Activated CD4-positive, alpha-beta T cell treated with anti-CD3 and anti-CD28 coated beads, Interleukin-2, amount 50 U/mL, for 24 hours (primary cell): ENCODE data around the gene RCAN2.

ENCODE experiments used
- DNase-seq, 2 donors: peaks; one replicate each; pipeline ENCODE4 v3.0.0-alpha.2; 2020; ENCODE audit warnings: low read depth in 1 of 2, low spot score in 1 of 2

RCAN2 gene

GRCh38 chr6:46491201-46491627 lies at the start of gene RCAN2:
Gene RCAN2, minus strand, starts transcription at chr6:46491449.
- DNase-seq, result no peak

- no peak for DNase-seq
Measured at GRCh38 chr6:46539866-46540265, 48.6 kb upstream of the RCAN2 start.

- no peak for DNase-seq
Measured at GRCh38 chr6:46538800-46539480, 47.7 kb upstream of the RCAN2 start.

- no peak for DNase-seq
Measured at GRCh38 chr6:46530896-46531295, 39.6 kb upstream of the RCAN2 start.

DNA sequence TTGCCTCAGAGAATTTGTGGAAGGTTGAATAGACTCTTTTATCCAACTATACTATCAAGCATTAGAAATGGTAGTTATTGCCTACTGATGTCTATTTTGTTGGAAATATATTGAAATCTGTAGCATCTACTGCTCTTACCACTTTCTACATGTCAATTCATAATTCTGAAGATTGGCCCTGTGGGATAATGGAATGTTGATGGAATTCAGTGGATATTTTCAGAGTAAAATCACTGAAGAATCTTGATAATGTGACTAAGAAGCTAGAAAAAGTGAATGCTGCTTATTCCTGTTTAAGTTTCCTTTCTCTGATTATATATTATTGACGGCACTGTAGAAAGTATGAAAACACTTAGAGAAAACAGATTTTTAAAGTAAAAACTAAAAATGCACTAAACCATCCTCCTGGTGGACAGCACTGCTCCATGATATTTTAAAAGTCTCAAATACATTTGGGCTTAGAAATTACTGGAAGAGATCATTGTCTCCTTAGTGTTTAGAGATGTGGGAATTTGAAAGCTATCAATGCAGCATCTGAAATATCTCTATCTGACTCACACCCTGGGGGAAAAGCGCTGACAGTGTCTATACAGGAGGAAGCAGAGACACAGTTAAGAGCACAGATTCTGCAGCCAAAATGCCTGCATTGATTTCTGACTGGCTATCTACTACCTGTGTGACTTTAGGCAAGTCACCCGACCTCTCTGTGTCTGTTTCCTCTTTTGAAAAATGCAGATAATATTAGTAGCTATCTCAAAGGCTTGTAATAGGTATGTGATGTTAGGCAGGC lies 37.9 kb upstream of the RCAN2 start:
- DNase-seq, result no peak

GRCh38 chr6:46526607-46527006 lies 35.4 kb upstream of the RCAN2 start:
- DNase-seq, result no peak

DNA sequence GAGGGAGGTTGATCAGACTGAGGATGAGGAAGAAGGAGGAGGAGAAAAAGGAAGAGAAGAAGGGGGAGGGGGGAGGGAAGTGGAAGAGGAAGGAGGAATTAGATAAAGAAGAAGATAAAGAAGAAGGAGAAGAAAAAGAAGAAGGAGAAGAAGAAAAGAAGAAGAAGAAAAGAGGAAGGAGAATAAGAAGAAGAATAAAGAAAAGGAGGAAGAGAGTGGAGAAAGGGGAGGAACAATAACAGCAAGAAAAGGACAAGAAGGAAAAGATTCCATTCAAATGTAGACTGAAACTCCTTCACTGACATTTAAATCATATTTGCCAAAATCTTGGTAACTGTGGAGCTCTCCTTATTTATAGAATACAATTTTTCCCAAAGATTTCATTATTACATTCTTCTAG lies 34.3 kb upstream of the RCAN2 start:
- DNase-seq, result no peak

DNA sequence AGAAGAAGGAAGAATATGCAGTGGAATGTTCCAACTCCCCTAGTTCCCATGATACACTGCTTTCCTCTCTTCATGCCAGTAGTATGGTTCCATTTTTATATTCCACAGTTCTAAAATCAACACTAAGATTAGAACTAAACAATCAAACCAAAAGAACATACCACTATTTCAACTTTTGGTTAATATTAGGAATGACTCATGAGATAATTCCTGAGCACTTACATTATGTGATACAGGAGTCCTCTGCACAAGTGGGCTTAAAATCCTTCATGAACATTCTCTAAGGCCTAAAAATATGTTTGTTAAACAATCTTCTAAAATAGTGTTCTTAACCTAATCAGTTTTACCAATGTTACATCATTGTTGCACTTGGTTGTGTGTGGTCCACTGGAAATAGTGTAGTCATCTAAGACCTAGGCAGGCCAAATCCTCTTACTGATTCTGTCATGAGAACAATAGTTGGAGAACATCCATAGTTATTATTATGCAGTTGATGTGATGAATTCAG lies 30.3 kb upstream of the RCAN2 start:
- no peak for DNase-seq

DNA sequence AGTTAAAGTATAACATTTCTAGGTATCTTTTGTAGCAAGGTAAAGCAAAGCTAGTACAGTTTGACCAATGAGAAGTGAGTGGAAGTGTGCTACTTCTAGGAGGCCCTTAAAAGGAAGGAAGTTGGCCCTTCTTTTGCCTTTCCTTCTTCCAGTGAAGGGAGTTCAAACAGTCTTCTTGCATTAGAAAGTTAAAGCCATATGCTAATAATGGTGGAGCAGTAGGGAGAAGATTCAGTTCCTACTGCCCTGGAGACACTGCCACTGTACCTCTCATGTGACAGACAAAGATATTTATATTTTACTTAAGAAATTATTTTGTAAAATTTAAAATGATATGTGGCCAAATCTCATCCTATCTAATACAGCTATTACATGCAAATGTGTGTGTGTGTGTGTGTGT lies 26.0 kb upstream of the RCAN2 start:
- no peak for DNase-seq

GRCh38 chr6:46513533-46513932 lies 22.3 kb upstream of the RCAN2 start:
- DNase-seq, result no peak

DNA sequence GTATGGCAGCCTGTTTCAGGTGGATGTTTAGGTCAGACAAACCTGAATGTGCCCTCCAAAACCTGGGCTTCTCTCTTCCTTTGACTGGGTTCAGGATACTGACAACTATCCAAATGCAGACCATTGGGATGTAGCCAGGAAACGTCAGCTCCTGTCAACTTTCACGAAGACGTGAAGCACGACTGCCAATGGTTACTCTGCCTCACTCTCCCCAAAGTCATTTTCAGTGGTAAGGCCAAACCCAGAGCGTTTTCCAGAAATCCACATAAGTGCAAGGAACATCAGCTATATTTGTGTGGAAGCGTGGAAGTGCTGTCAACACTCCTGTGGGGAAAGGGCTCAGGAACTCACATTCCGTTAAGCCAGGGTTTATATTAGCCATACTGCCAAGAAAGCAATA lies 20.1 kb upstream of the RCAN2 start:
- no peak for DNase-seq

GRCh38 chr6:46510651-46511050 lies 19.4 kb upstream of the RCAN2 start:
- no peak for DNase-seq

- no peak for DNase-seq
Measured at GRCh38 chr6:46509981-46510510, 18.8 kb upstream of the RCAN2 start.

DNA sequence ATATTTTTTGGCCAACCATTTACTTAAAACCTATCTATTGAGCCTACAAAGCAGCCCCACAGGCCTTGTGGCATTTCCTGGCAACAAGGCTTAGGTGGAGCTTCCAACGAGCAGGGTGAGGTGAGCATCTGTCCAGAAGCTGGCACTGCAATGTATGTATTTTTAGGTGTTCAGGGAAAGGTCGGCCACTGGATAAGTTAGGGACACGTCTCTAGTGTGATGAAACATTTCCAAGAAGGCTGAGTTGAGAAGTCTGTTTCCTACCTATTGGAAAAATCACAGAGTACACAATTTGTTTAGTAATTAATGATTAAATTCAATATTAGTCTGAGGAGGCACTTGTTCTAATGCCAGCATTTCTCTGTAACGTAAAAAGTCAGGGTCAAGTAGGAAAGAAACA lies 17.8 kb upstream of the RCAN2 start:
- DNase-seq, result no peak

- DNase-seq, result no peak
Measured at GRCh38 chr6:46507426-46507825, 16.2 kb upstream of the RCAN2 start.

DNA sequence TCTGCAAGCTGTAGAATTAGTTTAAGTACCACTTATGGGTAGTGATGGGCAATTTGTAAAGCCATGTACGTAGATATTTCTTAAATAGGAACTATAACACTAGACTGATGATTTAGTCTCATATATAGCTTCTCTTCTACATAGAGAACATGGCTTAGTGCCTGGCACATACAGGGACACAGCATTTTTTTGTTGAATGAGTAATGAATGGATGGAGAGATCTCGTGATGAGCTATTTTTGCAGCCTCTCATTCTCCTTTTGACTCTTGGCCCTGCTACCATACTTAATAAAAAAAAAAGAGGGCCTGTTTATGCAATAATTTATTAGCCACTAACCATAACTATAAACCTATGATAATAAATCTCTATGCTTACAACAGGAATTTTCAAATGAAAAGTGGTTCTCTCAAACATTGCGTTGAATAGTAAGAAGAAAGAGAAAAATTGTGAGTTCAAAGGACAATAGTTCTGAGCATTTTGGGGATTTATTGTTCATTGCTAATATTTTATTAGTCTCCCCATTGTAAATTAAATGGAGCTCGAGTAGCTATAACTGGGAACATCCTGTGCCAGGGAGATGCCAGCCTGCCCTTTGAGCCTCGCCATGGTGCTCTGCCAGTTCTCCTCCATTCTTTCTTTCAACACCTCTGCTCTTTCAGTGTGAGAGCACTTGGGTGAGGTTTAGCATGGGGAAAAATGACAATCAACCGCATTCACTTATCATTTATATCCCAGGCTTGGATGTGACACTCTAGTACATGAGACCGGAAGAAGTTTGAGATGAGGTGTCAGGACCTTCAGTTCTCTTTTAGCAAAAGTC lies 14.7 kb upstream of the RCAN2 start:
- no peak for DNase-seq

- no peak for DNase-seq
Measured at GRCh38 chr6:46504242-46504641, 13.0 kb upstream of the RCAN2 start.

GRCh38 chr6:46502486-46503119 lies 11.4 kb upstream of the RCAN2 start:
- no peak for DNase-seq

DNA sequence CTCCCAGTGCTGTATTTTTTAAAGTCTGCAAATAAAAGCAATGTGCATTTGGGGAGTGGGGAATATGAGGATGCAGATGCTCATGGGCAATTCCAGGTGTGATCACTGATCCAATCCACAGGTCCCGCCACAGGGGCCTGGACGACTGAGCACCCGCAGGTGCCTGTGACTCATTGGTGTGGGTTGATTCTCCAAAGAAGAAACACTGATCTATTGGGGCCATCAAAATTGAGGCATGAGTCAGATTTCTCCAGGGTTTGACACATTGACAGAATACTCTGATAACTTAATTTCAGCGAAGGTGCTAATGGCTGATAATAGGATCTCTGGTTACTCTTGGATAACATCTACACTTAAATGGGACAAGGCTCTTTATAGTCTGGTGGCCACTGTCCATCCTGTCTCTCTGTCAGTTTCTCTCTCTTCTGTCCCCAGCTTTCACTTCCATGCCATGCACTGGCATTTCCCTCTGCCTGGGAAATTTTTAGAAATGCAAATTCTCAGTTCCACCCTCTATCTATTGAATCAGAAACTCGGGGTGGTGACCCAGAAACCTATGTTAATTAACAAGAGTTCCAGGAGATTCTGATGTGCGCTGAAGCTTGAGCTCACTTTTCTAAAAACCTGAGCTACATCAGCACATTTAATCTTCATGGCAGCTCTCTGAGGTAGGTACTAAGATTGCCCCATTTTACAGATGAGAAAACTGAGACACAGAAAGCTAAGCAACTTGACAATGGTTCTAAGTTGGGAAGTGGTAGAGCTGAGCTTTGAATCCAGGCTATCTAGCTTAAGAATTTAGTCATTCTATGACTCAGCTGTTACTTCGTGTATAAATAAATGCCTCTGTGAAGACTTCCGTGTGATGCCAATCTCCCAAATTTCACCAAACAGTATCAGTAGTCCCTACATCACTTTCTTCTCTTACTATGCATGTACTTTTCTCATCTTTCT lies 10.2 kb upstream of the RCAN2 start:
- no peak for DNase-seq

GRCh38 chr6:46500382-46500781 lies 9.1 kb upstream of the RCAN2 start:
- DNase-seq, result no peak
